Activated CD8-positive, alpha-beta memory T cell treated with anti-CD3 and anti-CD28 coated beads for 24 hours (primary cell): Measurements from ENCODE around the gene RAB5A.
"Not testable (repeated sequence)": the region's sequence is repeated elsewhere in the genome, so short reads cannot be mapped to it uniquely, and the experiment has no call there.

Source experiments
- DNase-seq: peaks from one replicate; pipeline ENCODE4 v3.0.0-alpha.2; 2020

The RAB5A gene

GRCh38 chr3:20031939-20032338, 85.0 kb downstream of the RAB5A start:
- not testable (repeated sequence) for DNase-seq
